NCI-H2107 (cell line): Measurements from ENCODE around the gene COL24A1.
A peak's percentile ranks its signal among the peaks of the same experiment; 100 is the strongest.

Experiments used
- DNase-seq: peaks from one replicate; lab custom pipeline; 2025; lab: John Stamatoyannopoulos, UW

COL24A1 gene

DNA sequence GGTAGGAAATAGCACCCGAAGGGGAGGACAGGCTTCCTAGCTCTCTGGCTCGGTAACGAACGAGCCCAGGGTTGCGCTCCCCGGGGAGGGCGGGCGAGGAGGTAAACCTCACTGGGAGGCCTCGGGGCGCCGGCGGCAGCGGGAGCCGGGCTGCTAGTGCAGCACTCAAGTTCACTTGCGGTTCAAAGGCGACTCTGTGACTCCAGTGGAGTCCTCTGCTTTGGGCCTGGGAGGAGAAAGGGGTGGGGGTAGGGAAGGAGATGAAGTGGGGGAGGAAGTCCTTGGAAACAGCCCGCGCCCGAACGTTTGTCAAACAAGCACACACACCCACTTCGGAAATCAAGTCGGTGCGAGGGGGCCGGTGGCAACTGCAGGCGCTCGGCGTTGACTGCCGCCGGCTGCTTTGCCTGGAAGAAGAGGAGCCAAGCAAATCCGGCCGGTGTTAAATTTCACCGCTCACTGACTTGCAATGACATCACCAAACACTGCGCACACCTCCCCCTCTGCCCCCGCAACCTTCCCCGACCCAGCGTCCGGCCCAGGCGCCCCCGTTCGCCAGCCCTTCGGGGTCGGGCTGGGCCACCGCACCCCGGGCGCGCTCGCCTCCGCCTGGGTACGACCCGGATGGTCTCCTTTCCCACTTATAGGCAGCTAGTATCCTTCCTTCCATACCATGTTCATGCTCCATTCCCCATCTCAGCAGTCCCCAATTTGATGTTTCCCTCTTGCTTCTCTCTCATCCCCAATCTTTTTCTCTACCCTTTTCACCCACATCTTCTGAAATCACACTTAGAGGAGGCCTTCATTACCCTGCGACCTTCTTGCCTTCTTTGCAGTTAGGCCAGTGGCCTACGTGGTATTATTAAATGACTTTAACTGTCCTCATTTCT is at the start of gene COL24A1:
Gene COL24A1, minus strand, starts transcription at position 207 of the 890 bp plus-strand sequence. CDS start 376 bp downstream, outside the sequence.
- DNase-seq, result peak; percentile 63

DNA sequence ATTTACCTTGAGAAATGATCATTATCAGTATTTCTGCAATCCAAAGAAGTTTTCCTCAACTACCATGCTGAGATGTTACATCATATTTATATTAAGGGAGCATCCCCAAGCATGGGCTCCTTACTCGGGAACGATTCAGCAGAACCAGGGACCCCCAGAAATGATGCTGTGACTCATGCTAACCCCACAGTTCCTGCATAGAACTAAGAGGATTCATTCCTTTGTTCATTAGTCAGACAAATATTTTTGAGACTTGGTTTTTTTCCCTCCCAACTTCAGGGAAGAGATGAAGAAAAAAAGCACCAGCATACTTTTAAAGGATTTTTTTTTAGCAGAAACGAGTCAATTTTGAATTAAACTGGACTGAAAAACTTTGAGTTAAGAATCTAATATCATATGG is 49.2 kb upstream of the COL24A1 start:
- no peak for DNase-seq

- no peak for DNase-seq
Observed at GRCh38 chr1:86202552-86203340, 46.2 kb upstream of the COL24A1 start.

- no peak for DNase-seq
Observed at GRCh38 chr1:86201311-86201710, 44.7 kb upstream of the COL24A1 start.

- DNase-seq, result no peak
Observed at GRCh38 chr1:86200901-86201300, 44.3 kb upstream of the COL24A1 start.

DNA sequence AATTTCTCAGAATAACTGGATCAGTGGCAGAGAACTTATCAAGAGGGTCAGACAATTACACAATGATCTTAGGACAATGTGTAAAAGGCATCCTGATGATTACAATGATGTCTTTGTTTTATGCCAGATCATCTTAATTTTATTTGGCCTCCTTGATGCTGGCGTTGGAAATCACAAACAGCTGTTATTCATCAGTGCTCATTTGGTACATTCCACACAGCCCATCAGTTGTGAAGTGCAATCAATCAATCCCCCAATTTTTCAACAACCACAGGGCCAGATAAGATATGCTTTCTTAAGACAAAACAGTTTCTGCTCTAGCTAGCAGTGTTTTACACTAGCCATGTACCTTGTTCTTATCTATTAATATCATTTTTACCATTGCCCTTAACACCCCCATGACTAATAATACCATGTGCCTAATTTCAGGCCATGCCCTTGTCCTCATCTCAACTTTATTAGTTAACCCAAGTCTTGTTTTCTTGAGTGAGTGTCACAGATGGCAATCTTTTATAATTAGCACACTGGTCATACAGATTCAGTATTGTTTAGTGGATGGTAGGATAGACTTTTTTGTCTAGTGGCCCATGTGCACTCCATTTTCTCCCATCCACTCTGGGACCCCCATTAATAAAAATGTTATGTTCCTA is 40.8 kb upstream of the COL24A1 start:
- DNase-seq, result no peak

GRCh38 chr1:86195281-86195680 is 38.7 kb upstream of the COL24A1 start:
- no peak for DNase-seq

- no peak for DNase-seq
Observed at GRCh38 chr1:86194491-86195034, 38.0 kb upstream of the COL24A1 start.

DNA sequence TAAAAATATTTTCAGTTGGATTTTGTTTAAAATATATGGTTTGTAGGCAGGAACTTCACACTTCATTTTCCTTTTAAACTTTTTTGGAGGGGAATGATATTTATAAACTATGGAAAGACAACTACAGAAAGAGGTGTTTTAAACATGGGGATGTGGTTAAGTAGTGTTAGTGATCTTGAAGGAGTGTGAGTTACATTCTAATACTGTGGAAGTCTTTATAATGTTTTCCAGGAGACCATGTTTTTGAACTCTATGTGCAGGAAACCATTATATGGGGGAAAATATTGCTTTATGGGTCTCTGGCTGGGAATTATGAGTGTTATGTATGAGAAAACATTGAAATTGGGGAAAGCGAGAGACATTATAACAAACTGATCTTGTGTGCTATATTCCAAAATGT is 35.8 kb upstream of the COL24A1 start:
- DNase-seq, result no peak

DNA sequence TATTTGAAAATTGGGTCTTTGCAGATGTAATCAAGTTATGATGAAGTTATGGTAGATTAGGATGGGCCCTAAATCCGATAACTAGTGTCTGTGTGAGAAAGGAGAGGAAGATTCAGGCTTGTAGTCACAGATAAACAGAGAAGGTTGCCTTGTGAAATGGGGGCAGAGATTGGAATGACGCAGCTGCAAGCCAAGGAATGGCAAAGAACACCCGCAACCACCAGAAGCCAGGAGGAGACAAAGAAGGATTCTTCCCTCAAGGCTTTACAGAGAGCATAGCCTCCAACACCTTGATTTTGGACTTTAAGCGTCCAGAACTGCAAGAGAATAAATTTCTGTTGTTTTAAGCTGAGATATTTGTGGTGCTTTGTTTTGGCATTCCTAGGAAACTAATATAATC is 35.4 kb upstream of the COL24A1 start:
- no peak for DNase-seq

DNA sequence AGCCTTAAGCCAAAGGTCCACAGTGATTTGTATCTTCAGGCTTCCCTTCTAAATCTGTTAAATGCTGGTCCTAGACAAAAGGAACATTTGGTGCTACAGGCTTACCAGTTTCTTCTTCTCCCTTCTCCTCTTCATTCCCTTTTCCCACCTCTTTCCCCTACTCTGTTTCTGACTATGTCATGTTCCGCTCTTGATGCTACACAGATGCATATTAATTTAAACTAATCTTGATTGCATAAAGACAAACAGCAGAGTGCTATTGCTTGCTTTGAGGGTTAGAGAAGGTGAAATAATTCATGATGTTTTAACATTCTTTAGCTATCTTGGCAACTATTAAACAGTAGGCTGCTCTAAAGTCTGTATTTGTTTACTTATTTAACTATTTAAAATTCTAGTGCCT is 34.3 kb upstream of the COL24A1 start:
- no peak for DNase-seq

DNA sequence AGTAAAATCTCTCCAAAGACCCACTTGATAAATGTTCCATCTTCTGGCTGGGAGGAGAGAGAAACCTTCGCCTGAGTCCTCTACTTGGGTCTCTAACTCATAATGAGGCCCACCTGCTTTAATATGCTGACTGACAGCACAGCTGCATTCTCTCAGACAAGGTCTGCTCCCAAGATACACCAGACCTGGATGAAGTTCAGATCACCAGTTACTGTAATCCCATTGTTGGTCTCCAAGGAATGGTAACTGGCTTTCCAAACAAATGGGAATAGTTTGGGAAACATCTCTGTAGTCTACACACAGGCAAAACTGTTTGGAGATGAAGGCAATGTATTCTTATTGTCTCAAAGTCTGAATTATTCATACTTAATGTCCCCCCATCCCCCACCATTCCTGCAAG is 27.9 kb upstream of the COL24A1 start:
- DNase-seq, result no peak

DNA sequence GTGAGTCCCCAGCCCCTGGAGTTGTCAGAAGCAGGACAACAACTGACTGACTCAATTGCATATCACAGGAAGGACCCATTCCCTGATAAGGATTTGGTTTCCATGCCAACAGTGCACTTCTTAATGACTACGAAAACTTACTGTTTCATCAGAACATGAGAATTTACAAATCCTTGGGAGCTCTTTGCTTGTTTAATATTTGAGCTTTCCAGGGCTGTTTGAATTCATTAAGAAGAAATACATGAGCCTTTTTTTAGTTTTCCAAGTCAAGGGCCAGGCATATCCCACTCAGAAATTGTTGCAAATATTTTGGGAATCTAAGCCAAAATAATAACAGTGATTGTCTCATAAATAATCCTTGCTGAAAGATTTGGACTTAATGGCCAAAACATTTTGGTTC is 27.2 kb upstream of the COL24A1 start:
- DNase-seq, result no peak

GRCh38 chr1:86176226-86176625 is 19.7 kb upstream of the COL24A1 start:
- no peak for DNase-seq

GRCh38 chr1:86175756-86176155 is 19.2 kb upstream of the COL24A1 start:
- DNase-seq, result no peak

GRCh38 chr1:86169625-86170024 is 13.1 kb upstream of the COL24A1 start:
- no peak for DNase-seq

DNA sequence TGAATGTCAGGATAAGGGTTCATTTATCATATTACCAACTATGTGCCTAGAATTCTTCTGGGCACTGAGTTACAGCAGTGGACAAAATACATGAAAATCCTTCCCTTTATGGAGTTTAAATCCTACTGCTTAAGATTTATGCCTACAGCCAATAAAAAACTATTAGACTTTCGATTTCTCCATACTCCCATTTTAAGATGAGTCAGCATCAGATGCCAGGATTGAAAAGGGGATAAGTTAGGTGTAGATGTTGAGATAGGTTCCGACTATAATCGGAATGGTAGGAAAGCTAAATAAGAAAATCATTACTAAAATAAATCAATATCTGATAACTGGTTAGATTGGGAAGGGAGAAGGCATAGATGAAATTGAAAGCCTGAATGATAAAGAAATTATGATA is 3.2 kb upstream of the COL24A1 start:
- no peak for DNase-seq

DNA sequence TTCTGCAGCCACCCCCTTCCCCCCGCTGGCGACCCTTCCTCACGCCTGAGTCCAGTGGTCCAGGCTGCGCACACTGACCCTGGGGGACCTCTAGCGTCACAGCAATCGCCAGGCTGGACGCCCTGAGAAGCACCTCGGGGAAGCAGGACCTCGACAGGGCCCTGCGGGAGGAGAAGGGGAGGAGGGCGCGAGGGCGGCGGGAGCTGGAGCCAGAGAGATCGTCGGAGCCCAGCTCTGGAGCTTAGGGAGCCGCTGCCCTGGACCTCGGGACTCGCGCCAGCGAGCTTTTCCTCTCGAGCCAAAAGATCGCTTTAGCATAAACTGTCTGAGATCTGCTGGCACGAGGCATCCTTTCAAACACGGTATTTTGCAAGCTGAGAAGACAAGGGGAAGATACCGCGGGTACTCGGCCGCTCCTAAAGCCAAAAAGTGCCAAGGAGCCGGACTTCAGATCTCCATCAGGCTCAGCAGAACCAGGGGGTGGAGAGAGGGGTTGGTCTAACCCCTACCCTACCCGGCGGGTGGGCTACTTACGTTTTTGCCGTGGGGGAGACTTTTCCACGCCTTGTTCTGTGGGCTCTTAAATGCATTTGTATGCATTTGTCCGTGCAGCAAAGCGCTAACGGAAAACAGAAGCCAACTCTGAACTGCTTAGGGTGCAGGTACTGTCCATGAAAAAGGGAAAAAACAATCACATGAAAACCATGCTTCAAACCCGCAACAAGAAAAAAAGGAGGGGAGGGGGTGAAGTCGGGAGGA is 586 bp downstream of the COL24A1 start:
- no peak for DNase-seq

DNA sequence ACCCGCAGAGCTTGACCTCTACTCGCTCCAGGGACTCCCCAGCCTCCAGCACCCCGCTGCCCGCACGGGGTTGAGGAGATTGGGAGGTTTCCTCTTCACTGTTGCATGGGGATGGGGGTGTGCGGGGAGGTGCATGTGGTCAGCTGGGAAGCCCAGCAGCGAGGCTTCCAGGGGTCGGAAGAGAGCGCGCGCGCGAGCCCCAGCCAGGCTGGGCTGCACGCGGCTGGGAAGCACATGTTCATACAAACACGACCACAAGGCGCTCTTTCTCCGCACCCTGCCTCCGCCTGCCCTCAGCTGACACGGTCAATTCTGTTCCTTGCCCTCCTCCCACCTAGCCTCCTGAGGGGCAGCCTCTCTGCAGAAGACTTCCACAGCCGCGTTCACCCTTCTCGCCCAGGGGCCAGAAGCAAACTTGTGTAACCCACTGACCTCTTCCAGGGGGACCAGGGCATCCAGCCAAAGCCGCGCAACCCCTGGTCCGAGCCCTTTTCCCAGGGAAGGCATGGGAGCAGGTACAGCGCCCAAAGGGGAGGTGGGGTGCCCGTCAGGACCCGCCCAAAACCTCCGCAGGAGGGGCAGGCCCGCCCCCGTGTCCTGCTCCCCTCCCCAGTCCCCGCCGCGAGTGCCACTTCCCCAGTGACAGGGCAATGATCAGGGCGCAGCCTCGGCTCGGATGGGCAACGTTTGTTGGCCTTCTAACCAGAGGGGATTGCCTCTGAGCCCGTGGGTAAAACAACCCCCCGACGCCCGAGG is 1.3 kb downstream of the COL24A1 start:
- no peak for DNase-seq

DNA sequence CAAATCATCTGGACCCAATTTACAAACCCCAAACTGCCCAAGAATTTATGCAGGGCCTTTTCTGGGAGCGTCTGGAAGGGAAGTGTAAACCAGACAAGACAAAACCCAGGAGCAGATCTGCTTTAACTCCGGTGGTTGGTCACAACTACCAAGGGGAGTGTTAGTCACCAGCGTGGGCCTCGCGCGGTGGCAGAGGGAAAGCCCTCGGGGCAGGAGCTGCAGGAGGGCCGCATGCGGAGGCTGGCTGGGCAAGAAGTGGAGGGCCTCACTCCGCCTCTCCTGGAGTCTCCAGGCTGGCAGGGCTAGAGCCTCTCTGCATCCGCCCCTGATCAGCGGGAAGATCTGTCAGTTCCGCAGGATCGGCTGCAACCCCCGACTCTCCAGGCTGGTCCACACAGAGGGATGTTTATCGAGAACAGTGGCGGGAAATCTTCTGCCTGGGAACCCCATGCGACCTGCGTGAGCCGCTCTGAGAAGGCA is 2.0 kb downstream of the COL24A1 start:
- no peak for DNase-seq

DNA sequence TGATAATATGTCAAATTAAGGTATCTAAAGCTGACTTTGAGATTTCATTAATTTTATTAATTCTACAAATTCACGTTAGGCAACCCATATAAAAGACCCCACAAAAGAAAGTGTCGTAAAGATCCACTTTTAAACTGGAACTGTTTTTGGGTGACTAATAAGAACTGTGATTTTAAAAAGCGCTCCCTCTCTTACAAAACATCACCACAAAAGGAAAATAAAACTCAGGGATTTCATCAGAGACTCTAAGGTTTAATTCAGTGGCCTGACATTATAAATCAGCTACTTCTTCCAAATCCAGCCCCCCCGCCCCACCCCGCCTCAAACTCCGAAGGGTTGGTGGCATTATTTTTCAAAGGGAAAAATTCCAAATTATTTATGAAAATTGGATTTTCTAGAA is 2.7 kb downstream of the COL24A1 start:
- no peak for DNase-seq
